NCI-H2107 treated with DMSO at 0.1 percent for 48 hours (cell line): ENCODE measurements around the gene KLHL40.
"Not testable (repeated sequence)": the region's sequence is repeated elsewhere in the genome, so short reads cannot be mapped to it uniquely, and the experiment has no call there.

Experiments used
- DNase-seq: peaks from one replicate; lab custom pipeline; 2025; ENCODE audit not compliant: unreplicated experiment; lab: John Stamatoyannopoulos, UW

The KLHL40 gene

GRCh38 chr3:42717306-42717705 is 32.0 kb downstream of the KLHL40 start:
- no peak for DNase-seq

- no peak for DNase-seq
These were observed 33.0 kb downstream of the KLHL40 start for GRCh38 chr3:42718338-42718737.

- no peak for DNase-seq
These were observed 33.7 kb downstream of the KLHL40 start for GRCh38 chr3:42719002-42719401.

- DNase-seq = no peak
These were observed 34.8 kb downstream of the KLHL40 start for GRCh38 chr3:42720126-42720525.

- no peak for DNase-seq
These were observed 36.4 kb downstream of the KLHL40 start for GRCh38 chr3:42721690-42722089.

GRCh38 chr3:42722442-42722841 is 37.1 kb downstream of the KLHL40 start:
- DNase-seq = not testable (repeated sequence)

GRCh38 chr3:42723219-42723618 is 37.9 kb downstream of the KLHL40 start:
- no peak for DNase-seq

- DNase-seq = no peak
These were observed 40.1 kb downstream of the KLHL40 start for GRCh38 chr3:42725454-42725853.

- no peak for DNase-seq
These were observed 42.7 kb downstream of the KLHL40 start for GRCh38 chr3:42728056-42728455.

- DNase-seq = no peak
These were observed 43.5 kb downstream of the KLHL40 start for GRCh38 chr3:42728668-42729364.

GRCh38 chr3:42729404-42730145 is 44.2 kb downstream of the KLHL40 start:
- DNase-seq = no peak

GRCh38 chr3:42730294-42730693 is 45.0 kb downstream of the KLHL40 start:
- no peak for DNase-seq

- no peak for DNase-seq
These were observed 45.5 kb downstream of the KLHL40 start for GRCh38 chr3:42730706-42731420.

GRCh38 chr3:42731476-42732195 is 46.3 kb downstream of the KLHL40 start:
- no peak for DNase-seq

- DNase-seq = no peak
These were observed 47.0 kb downstream of the KLHL40 start for GRCh38 chr3:42732196-42732828.

GRCh38 chr3:42732829-42733459 is 47.6 kb downstream of the KLHL40 start:
- DNase-seq = no peak

- DNase-seq = no peak
These were observed 48.3 kb downstream of the KLHL40 start for GRCh38 chr3:42733501-42734262.

GRCh38 chr3:42734263-42734860 is 49.0 kb downstream of the KLHL40 start:
- no peak for DNase-seq

- DNase-seq = no peak
These were observed 49.7 kb downstream of the KLHL40 start for GRCh38 chr3:42735019-42735418.
